Astrocyte (in vitro differentiated cells and primary cell): ENCODE data around the gene RGPD8. TPM values are rescaled to one million over a fixed set of nuclear protein-coding genes. Genes with fewer than 3 reads are reported as not detected.
"Not testable (repeated sequence)": the region's sequence is repeated elsewhere in the genome, so short reads cannot be mapped to it uniquely, and the experiment has no call there.

Experiments
- DNase-seq: peaks from one replicate; pipeline ENCODE4 v3.0.0-alpha.2; 2010; ENCODE audit warnings: low read depth
- FAIRE-seq: peaks from 2 replicates; lab custom pipeline; 2011; peaks lifted over from hg19 to GRCh38; lab: Jason Lieb, UNC
- H2AFZ ChIP-seq: 2 replicates; pipeline ENCODE4 v1.6.0; 2012; ENCODE audit warnings: low read depth, low read length, inconsistent platforms
- H3K27ac ChIP-seq: 2 replicates; pipeline ENCODE4 v1.5.1; 2011; ENCODE audit warnings: low read depth, low read length, inconsistent platforms
- H3K27me3 ChIP-seq: 2 replicates; pipeline ENCODE4 v1.6.0; 2011; ENCODE audit warnings: low read length, inconsistent platforms; ENCODE audit not compliant: insufficient read depth
- H3K36me3 ChIP-seq: 2 replicates; pipeline ENCODE4 v1.5.1; 2011; ENCODE audit warnings: low read length, inconsistent platforms; ENCODE audit not compliant: insufficient read depth
- H3K4me1 ChIP-seq: 2 replicates; pipeline ENCODE4 v1.5.1; 2011; ENCODE audit warnings: low read length, inconsistent platforms; ENCODE audit not compliant: insufficient read depth
- H3K4me2 ChIP-seq: 2 replicates; pipeline ENCODE4 v1.6.0; 2012; ENCODE audit warnings: low read length, inconsistent platforms
- H3K4me3 ChIP-seq: 2 replicates; pipeline ENCODE4 v1.5.1; 2011; ENCODE audit warnings: low read depth, mild to moderate bottlenecking, low read length, inconsistent platforms; ENCODE audit not compliant: insufficient read depth
- H3K79me2 ChIP-seq: 2 replicates; pipeline ENCODE4 v1.6.0; 2012; ENCODE audit warnings: mild to moderate bottlenecking, low read length, inconsistent platforms; ENCODE audit not compliant: insufficient read depth
- H3K9ac ChIP-seq: 2 replicates; pipeline ENCODE4 v1.6.0; 2012; ENCODE audit warnings: mild to moderate bottlenecking, low read length, inconsistent platforms
- H3K9me3 ChIP-seq: 2 replicates; pipeline ENCODE4 v1.5.1; 2012; ENCODE audit warnings: low read depth, mild to moderate bottlenecking, low read length, inconsistent platforms; ENCODE audit not compliant: insufficient read depth
- H4K20me1 ChIP-seq: 2 replicates; pipeline ENCODE4 v1.6.0; 2012; ENCODE audit warnings: low read length, inconsistent platforms; ENCODE audit not compliant: insufficient read depth
- H3K27ac Mint-ChIP-seq: one replicate; pipeline ENCODE4 v1.8.0; 2021; ENCODE audit warnings: mild to moderate bottlenecking, mixed read lengths; ENCODE audit not compliant: unreplicated experiment
- H3K27me3 Mint-ChIP-seq: one replicate; pipeline ENCODE4 v1.8.0; 2021; ENCODE audit warnings: low read depth, mixed read lengths; ENCODE audit not compliant: unreplicated experiment
- H3K36me3 Mint-ChIP-seq: one replicate; pipeline ENCODE4 v1.8.0; 2021; ENCODE audit warnings: low read depth, mixed read lengths; ENCODE audit not compliant: unreplicated experiment
- H3K4me1 Mint-ChIP-seq: one replicate; pipeline ENCODE4 v1.8.0; 2021; ENCODE audit warnings: low read depth, mixed read lengths; ENCODE audit not compliant: unreplicated experiment
- H3K4me3 Mint-ChIP-seq: one replicate; pipeline ENCODE4 v1.8.0; 2021; ENCODE audit warnings: mild to moderate bottlenecking, moderate library complexity, mixed read lengths; ENCODE audit not compliant: unreplicated experiment
- H3K9me3 Mint-ChIP-seq: one replicate; pipeline ENCODE4 v1.8.0; 2021; ENCODE audit warnings: mild to moderate bottlenecking, mixed read lengths; ENCODE audit not compliant: unreplicated experiment
- total RNA-seq: library from RNA; stranded (reverse); gene quantifications from 2 replicates; pipeline ENCODE4 v1.2.1, GENCODE V29; 2021

The RGPD8 gene
- total RNA-seq, 1 donor from 2014 or later, result 9.6 TPM

DNA sequence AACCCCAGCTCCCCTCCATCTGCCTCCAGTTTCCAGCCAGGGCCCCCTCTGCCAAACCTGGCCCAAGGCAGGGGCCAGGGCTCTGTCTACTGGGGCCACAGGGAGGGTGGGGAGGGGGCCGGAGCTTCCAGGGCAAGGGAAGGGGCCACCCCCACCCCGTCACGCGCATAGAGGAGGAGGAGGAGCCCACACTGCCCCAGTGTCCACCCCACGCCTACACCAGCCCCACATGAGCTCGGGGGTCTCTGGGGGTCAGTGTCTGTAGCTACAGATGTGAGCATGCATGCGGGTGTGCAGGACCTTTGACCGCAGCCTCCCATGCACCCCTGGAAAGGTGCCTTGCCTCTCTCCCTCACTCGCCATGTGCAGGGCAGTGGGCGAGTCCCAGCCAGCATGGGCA, 3.5 kb upstream of the RGPD8 start:
- not testable (repeated sequence) for DNase-seq, H3K9me3 Mint-ChIP-seq, H4K20me1 ChIP-seq, H3K9ac ChIP-seq, H3K27me3 ChIP-seq, H3K4me3 Mint-ChIP-seq, H3K4me2 ChIP-seq, H3K27ac ChIP-seq, H3K9me3 ChIP-seq, H3K4me1 ChIP-seq, FAIRE-seq, H3K27me3 Mint-ChIP-seq, H2AFZ ChIP-seq, H3K4me3 ChIP-seq, H3K4me1 Mint-ChIP-seq, H3K36me3 Mint-ChIP-seq, H3K36me3 ChIP-seq, H3K79me2 ChIP-seq, H3K27ac Mint-ChIP-seq

DNA sequence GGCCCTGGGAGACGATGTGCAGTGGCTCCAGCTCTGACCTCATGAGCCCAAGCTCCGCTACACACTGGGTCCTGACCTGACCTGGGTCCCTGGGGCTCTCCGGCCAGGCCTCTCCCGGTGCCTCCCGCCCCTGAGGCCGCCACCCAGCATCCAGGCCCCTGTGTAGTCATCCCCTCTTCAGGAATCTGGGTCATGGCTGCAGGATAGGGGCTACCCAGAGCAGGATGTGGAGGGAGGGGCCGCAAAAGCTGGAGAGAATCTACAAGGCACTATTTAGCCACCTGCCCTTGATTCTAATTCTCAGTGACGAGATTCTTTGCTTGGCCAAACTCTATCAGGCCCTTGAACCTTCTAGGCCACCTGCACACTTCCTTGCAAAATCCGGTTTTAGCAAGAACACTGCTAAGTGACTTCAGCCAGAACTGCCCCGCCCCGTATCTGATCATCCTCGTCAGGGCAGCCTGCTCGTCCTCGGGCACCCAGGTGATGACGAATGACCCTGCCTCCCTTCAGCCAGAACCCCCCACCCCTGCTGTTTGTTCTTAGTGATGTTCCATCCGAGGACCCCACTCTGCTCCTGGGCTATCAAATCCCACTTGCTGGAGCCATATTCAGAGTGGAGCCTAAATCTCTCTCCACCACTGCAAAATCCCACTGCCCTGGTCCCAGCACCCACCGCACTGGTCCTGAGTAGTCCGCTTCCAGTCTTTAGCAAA, 2.4 kb upstream of the RGPD8 start:
- not testable (repeated sequence) for H3K4me3 ChIP-seq, H3K79me2 ChIP-seq, H3K9me3 Mint-ChIP-seq, H3K9me3 ChIP-seq, H3K36me3 Mint-ChIP-seq, H3K9ac ChIP-seq, H3K27me3 Mint-ChIP-seq, H3K4me2 ChIP-seq, H3K27ac Mint-ChIP-seq, H3K27ac ChIP-seq, DNase-seq, H3K27me3 ChIP-seq, H3K36me3 ChIP-seq, H4K20me1 ChIP-seq, H3K4me1 Mint-ChIP-seq, H3K4me1 ChIP-seq, FAIRE-seq, H3K4me3 Mint-ChIP-seq, H2AFZ ChIP-seq

DNA sequence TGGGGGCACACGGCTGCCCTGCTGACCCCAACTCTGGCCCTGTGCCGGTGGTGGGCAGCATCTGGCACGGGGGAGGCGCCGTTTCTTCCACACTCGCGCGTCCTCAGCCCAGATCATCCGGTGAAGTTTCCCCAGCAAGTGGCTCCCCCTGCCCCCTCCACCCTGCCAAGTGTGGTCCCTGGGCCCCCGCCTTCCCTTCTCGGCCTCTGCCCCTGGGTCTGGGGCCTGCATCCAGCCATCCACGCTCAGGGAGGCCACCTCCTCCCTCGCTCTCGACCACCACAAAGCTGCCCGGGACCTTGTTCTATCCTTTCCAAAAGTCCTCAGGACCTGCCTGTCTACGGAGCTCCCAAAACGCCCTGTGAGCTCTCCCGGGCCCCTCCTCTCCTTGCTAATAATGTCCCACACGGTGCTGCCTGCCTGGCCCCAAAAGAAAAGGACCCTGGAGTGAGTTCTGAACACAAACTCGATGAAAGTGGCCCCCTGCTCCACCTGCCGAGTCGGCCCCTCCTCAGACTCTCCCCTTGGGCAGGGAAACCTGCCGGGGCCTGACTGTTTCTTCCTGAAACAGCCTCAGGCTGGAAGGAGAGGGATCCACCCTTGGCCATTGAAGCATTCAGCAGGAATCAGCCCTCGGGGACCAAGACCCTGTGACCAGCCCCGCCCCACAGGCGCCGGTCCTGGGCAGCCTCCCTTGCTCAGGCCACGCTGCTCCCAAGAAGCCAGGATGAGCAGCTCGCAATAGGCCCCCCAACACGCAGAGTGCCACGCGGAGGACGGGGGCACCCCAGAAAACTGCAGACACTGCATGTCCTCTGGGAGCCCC, 1.7 kb upstream of the RGPD8 start:
- not testable (repeated sequence) for H3K4me1 Mint-ChIP-seq, H4K20me1 ChIP-seq, H3K4me3 ChIP-seq, H3K4me2 ChIP-seq, H3K27me3 ChIP-seq, H3K27me3 Mint-ChIP-seq, H3K36me3 ChIP-seq, DNase-seq, H3K4me3 Mint-ChIP-seq, H3K4me1 ChIP-seq, H3K79me2 ChIP-seq, FAIRE-seq, H2AFZ ChIP-seq, H3K27ac Mint-ChIP-seq, H3K9me3 Mint-ChIP-seq, H3K9ac ChIP-seq, H3K27ac ChIP-seq, H3K9me3 ChIP-seq, H3K36me3 Mint-ChIP-seq
